IPS-18a (cell line): ENCODE data around the gene MTHFSD.

Experiments used
- H3K27ac ChIP-seq: one replicate; pipeline ENCODE4 v1.5.1; 2013; ENCODE audit warnings: low read length
- H3K27me3 ChIP-seq: one replicate; pipeline ENCODE4 v1.6.1; 2013; ENCODE audit warnings: mild to moderate bottlenecking, low read length; ENCODE audit not compliant: control insufficient read depth, insufficient read depth
- H3K36me3 ChIP-seq: one replicate; pipeline ENCODE4 v1.6.1; 2013; ENCODE audit warnings: low read depth, low read length; ENCODE audit not compliant: control insufficient read depth
- H3K4me1 ChIP-seq: one replicate; pipeline ENCODE4 v1.6.1; 2013; ENCODE audit warnings: low read depth, low read length; ENCODE audit not compliant: control insufficient read depth
- H3K4me3 ChIP-seq: one replicate; pipeline ENCODE4 v1.5.1; 2013; ENCODE audit warnings: low read length
- H3K9ac ChIP-seq: one replicate; pipeline ENCODE4 v1.6.1; 2013; ENCODE audit warnings: mild to moderate bottlenecking, low read length, moderate library complexity
- H3K9me3 ChIP-seq: one replicate; pipeline ENCODE4 v1.6.1; 2013; ENCODE audit warnings: low read depth, low read length; ENCODE audit not compliant: control insufficient read depth

Gene MTHFSD

GRCh38 chr16:86554917-86555703 is at the start of gene MTHFSD:
MTHFSD (minus strand) TSS chr16:86555235; CDS start chr16:86555184, 51 bp downstream.
- no peaks in the 10 kb centered on the region for H3K27me3 ChIP-seq
- peak within 1 kb of the TSS; percentile 90 for H3K9ac ChIP-seq
- peak within 1 kb of the TSS; percentile 69 for H3K27ac ChIP-seq
- H3K4me1 ChIP-seq = peaks cover 3% of the 10 kb centered on the region
- H3K9me3 ChIP-seq = no peaks in the 10 kb centered on the region
- peak within 1 kb of the TSS; percentile 76 for H3K4me3 ChIP-seq
- H3K36me3 ChIP-seq = peaks cover 4% of the 10 kb centered on the region

- H3K4me1 ChIP-seq = no peaks in the 10 kb centered on the region
- H3K27me3 ChIP-seq = no peaks in the 10 kb centered on the region
- no peak overlapping the region for H3K4me3 ChIP-seq
- no peaks in the 10 kb centered on the region for H3K36me3 ChIP-seq
- H3K9ac ChIP-seq = no peak overlapping the region
- no peaks in the 10 kb centered on the region for H3K9me3 ChIP-seq
- no peak overlapping the region for H3K27ac ChIP-seq
These were observed 49.6 kb upstream of the MTHFSD start for GRCh38 chr16:86604436-86605193.

GRCh38 chr16:86602521-86602920 is 47.5 kb upstream of the MTHFSD start:
- Histone ChIP-seq H3K27me3 (no peaks in the 10 kb centered on the region), H3K9ac (no peak overlapping the region), H3K9me3 (no peaks in the 10 kb centered on the region), H3K27ac (no peak overlapping the region), H3K4me3 (no peak overlapping the region), H3K4me1 (no peaks in the 10 kb centered on the region), H3K36me3 (no peaks in the 10 kb centered on the region)

GRCh38 chr16:86601356-86601755 is 46.3 kb upstream of the MTHFSD start:
- no peaks in the 10 kb centered on the region for H3K4me1 ChIP-seq
- H3K9ac ChIP-seq = no peak overlapping the region
- H3K27me3 ChIP-seq = no peaks in the 10 kb centered on the region
- no peak overlapping the region for H3K4me3 ChIP-seq
- H3K27ac ChIP-seq = no peak overlapping the region
- no peaks in the 10 kb centered on the region for H3K36me3 ChIP-seq
- H3K9me3 ChIP-seq = no peaks in the 10 kb centered on the region

- Histone ChIP-seq H3K4me3 (no peak overlapping the region), H3K36me3 (no peaks in the 10 kb centered on the region), H3K27ac (no peak overlapping the region), H3K9ac (no peak overlapping the region), H3K9me3 (no peaks in the 10 kb centered on the region), H3K4me1 (no peaks in the 10 kb centered on the region), H3K27me3 (peaks cover 4% of the 10 kb centered on the region)
These were observed 43.9 kb upstream of the MTHFSD start for GRCh38 chr16:86598607-86599565.

GRCh38 chr16:86597880-86598606 is 43.0 kb upstream of the MTHFSD start:
- H3K36me3 ChIP-seq = no peaks in the 10 kb centered on the region
- H3K4me1 ChIP-seq = no peaks in the 10 kb centered on the region
- no peak overlapping the region for H3K9ac ChIP-seq
- H3K9me3 ChIP-seq = no peaks in the 10 kb centered on the region
- peaks cover 5% of the 10 kb centered on the region for H3K27me3 ChIP-seq
- H3K4me3 ChIP-seq = no peak overlapping the region
- no peak overlapping the region for H3K27ac ChIP-seq

- no peaks in the 10 kb centered on the region for H3K36me3 ChIP-seq
- H3K9ac ChIP-seq = no peak overlapping the region
- peaks cover 5% of the 10 kb centered on the region for H3K27me3 ChIP-seq
- H3K27ac ChIP-seq = no peak overlapping the region
- H3K4me1 ChIP-seq = no peaks in the 10 kb centered on the region
- no peak overlapping the region for H3K4me3 ChIP-seq
- H3K9me3 ChIP-seq = no peaks in the 10 kb centered on the region
These were observed 42.3 kb upstream of the MTHFSD start for GRCh38 chr16:86597126-86597879.

- Histone ChIP-seq H3K27ac (no peak overlapping the region), H3K36me3 (no peaks in the 10 kb centered on the region), H3K9ac (no peak overlapping the region), H3K27me3 (peaks cover 5% of the 10 kb centered on the region), H3K9me3 (no peaks in the 10 kb centered on the region), H3K4me3 (no peak overlapping the region), H3K4me1 (no peaks in the 10 kb centered on the region)
These were observed 41.1 kb upstream of the MTHFSD start for GRCh38 chr16:86595983-86596605.

- no peak overlapping the region for H3K27ac ChIP-seq
- no peaks in the 10 kb centered on the region for H3K36me3 ChIP-seq
- H3K9me3 ChIP-seq = no peaks in the 10 kb centered on the region
- H3K4me3 ChIP-seq = no peak overlapping the region
- H3K4me1 ChIP-seq = no peaks in the 10 kb centered on the region
- H3K27me3 ChIP-seq = peaks cover 8% of the 10 kb centered on the region
- H3K9ac ChIP-seq = no peak overlapping the region
These were observed 39.7 kb upstream of the MTHFSD start for GRCh38 chr16:86594721-86595120.
